Gastroesophageal sphincter (tissue), 4 donors: ENCODE measurements around the gene F3. TPM values are rescaled to one million over a fixed set of nuclear protein-coding genes. Genes with fewer than 3 reads are reported as not detected.

Experiments
- ATAC-seq: fragments of 150-250 bp; one replicate; pipeline ENCODE4 v1.9.1; 2016; ENCODE audit warnings: mild to moderate bottlenecking, moderate library complexity
- H3K27ac ChIP-seq, 4 donors: fragments of 200-600 bp; sonication (generic) in 3 of 4; 1 replicate in 3 of 4; 2 replicates in 1 of 4; pipeline ENCODE4 v1.5.1; 2016 to 2019
- H3K27me3 ChIP-seq: fragments of 200-600 bp; sonication (generic); one replicate; pipeline ENCODE4 v1.5.1; 2019
- H3K36me3 ChIP-seq, 2 donors: fragments of 200-600 bp; sonication (generic); one replicate each; pipeline ENCODE4 v1.5.1; 2019; ENCODE audit warnings: control low read depth in 1 of 2
- H3K4me1 ChIP-seq, 3 donors: fragments of 200-600 bp; sonication (generic); 1 replicate in 2 of 3; 2 replicates in 1 of 3; pipeline ENCODE4 v1.5.1; 2016 to 2019; ENCODE audit warnings: control low read depth in 2 of 3
- H3K4me3 ChIP-seq, 2 donors: fragments of 200-600 bp; sonication (generic); one replicate each; pipeline ENCODE4 v1.5.1; 2019; ENCODE audit warnings: mild to moderate bottlenecking in 1 of 2, moderate library complexity in 1 of 2
- H3K9me3 ChIP-seq, 3 donors: fragments of 200-600 bp; sonication (generic); one replicate each; pipeline ENCODE4 v1.5.1; 2017 to 2019; ENCODE audit warnings: control low read depth in 2 of 3
- EP300 ChIP-seq: sonication (generic); formaldehyde crosslinking; IDR thresholded peaks from one replicate; pipeline ENCODE4 v1.6.1; 2017; ENCODE audit warnings: antibody characterized with exemption, mild to moderate bottlenecking
- POLR2A ChIP-seq, 2 donors: fragments of 450-650 bp; IDR thresholded peaks; one replicate each; pipeline ENCODE4 v1.6.1; 2017; ENCODE audit warnings: antibody characterized with exemption in 2 of 2, mild to moderate bottlenecking in 2 of 2, moderate library complexity in 1 of 2
- POLR2AphosphoS5 ChIP-seq: sonication (generic); formaldehyde crosslinking; IDR thresholded peaks from one replicate; pipeline ENCODE4 v1.6.1; 2017; ENCODE audit warnings: antibody characterized with exemption
- whole genome bisulfite sequencing, 2 donors: methylation state at CpG; one replicate each; pipeline ENCODE4 v1.1.5; 2018; ENCODE audit warnings: low coverage in 1 of 2; 5-methylcytosine and 5-hydroxymethylcytosine counted together
- total RNA-seq, 4 donors: library from RNA; depleted of rRNA; stranded (reverse); fragments of >200 nt; gene quantifications; one replicate each; pipeline ENCODE4 v1.1.0, GENCODE V29; 2016
- TF ChIP-seq, protein P1 (sequence below), 4 experiments: fragments of 200-600 bp in 2 of 4; fragments of 450-650 bp in 2 of 4; sonication (generic) in 1 of 4; IDR thresholded peaks; one replicate each; pipeline ENCODE4 v1.5.1; 2017 to 2019; ENCODE audit warnings: antibody characterized with exemption in 4 of 4, mild to moderate bottlenecking in 2 of 4, moderate library complexity in 2 of 4

F3 gene
- total RNA-seq, 4 donors from 2014 or later = 15.4 to 110 (median 19.0) TPM

DNA sequence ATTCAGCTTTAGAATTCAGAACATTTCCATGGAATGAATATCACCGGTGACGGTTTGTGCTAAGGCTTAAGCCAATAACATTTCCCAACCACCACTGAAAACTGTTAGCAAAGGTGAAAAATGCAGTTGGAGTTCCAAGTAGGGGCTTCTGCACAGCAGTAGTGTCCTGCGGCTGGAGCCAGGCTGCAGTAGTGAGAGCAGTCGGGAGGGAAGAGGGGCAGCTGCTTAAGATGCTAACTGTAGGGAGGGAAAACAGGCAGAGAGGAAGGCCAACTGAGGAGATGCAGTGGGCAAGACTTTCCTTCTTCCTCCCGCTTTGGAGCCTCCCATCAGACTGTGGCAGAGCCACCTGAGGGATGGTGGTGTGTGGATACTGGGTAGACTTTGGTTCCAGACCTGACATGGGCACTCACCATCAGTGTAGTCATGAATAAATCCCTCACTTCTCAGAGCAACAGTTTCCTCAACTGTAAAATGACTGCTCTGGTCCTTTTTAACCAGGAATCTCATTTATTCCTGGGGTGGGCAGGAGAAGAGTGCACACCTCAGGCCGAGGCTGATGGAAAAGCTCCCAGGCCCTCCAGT lies 3.2 kb downstream of the F3 start:
- Histone ChIP-seq H3K4me3 (peak overlapping the region in 1 of 2 donors; percentile 74), H3K36me3 (peaks cover 0 to 24% of the 10 kb centered on the region in 2 donors), H3K27ac (peak overlapping the region in 2 of 4 donors; percentile 12 to 43), H3K4me1 (peaks cover 0 to 27% (median 9%) of the 10 kb centered on the region in 3 donors), H3K27me3 (peaks cover 17% of the 10 kb centered on the region), H3K9me3 (no peaks in the 10 kb centered on the region)
- TF ChIP-seq POLR2AphosphoS5 (no peak), EP300 (no peak), POLR2A (IDR thresholded peaks at IDR 0.05) (no peak)
- TF ChIP-seq, protein P1, sequence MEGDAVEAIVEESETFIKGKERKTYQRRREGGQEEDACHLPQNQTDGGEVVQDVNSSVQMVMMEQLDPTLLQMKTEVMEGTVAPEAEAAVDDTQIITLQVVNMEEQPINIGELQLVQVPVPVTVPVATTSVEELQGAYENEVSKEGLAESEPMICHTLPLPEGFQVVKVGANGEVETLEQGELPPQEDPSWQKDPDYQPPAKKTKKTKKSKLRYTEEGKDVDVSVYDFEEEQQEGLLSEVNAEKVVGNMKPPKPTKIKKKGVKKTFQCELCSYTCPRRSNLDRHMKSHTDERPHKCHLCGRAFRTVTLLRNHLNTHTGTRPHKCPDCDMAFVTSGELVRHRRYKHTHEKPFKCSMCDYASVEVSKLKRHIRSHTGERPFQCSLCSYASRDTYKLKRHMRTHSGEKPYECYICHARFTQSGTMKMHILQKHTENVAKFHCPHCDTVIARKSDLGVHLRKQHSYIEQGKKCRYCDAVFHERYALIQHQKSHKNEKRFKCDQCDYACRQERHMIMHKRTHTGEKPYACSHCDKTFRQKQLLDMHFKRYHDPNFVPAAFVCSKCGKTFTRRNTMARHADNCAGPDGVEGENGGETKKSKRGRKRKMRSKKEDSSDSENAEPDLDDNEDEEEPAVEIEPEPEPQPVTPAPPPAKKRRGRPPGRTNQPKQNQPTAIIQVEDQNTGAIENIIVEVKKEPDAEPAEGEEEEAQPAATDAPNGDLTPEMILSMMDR (IDR thresholded peaks at IDR 0.05) = no peak
- WGBS, 2 donors = 53 to 68% methylated on average over 3 to 6 of the region's 6 CpGs
- no peak for ATAC-seq

DNA sequence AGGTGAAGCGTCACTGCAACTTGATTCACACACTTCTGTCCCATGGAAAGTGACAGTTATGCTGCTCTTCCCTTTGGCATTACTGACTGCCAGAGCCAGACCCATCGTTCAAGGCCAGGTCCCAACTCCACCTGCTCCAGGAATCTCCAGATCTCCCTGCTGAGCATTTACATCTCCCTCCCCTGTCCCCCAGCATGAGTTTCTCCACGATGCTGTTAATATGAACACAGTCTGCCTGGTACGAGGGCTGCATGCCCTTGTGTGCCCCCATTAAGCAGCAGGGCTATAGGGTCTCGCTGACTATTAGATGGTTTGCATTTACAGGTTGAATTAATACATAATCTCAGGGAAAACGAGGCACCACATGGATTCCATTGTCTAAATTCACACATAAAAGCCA lies 4.3 kb downstream of the F3 start:
- no peak overlapping the region for H3K27ac ChIP-seq
- H3K4me1 ChIP-seq = peaks cover 0 to 16% (median 0%) of the 10 kb centered on the region in 3 donors
- WGBS, 2 donors = 66 to 93% methylated on average over 3 to 5 of the region's 6 CpGs
- peaks cover 14% of the 10 kb centered on the region for H3K27me3 ChIP-seq
- ATAC-seq = no peak
- peaks cover 0 to 34% of the 10 kb centered on the region in 2 donors for H3K36me3 ChIP-seq
- H3K4me3 ChIP-seq = peak overlapping the region in 1 of 2 donors; percentile 10
- H3K9me3 ChIP-seq = no peaks in the 10 kb centered on the region
- TF ChIP-seq EP300 (no peak), POLR2A (IDR thresholded peaks at IDR 0.05) (no peak)
- TF ChIP-seq, protein P1 (IDR thresholded peaks at IDR 0.05) = no peak

DNA sequence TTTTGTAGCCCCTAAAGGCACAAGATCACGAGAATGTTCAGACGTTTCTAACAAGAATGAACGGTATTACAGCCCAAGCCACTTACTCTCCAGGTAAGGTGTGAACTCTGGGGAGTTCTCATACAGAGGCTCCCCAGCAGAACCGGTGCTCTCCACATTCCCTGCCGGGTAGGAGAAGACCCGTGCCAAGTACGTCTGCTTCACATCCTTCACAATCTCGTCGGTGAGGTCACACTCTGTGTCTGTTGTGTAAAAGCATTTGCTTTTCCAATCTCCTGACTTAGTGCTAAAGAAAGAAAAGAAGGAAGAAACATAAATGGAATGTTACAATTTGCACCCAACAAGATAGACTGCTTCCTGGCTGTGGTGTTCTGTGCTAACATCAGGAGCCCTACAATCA lies 5.7 kb downstream of the F3 start:
- H3K36me3 ChIP-seq = peaks cover 0 to 46% of the 10 kb centered on the region in 2 donors
- H3K4me1 ChIP-seq = peaks cover 0 to 3% (median 0%) of the 10 kb centered on the region in 3 donors
- peaks cover 2% of the 10 kb centered on the region for H3K27me3 ChIP-seq
- no peak overlapping the region for H3K4me3 ChIP-seq
- H3K27ac ChIP-seq = no peak overlapping the region
- WGBS, 2 donors = 52 to 94% methylated on average over 6 to 8 of the region's 9 CpGs
- no peaks in the 10 kb centered on the region for H3K9me3 ChIP-seq
- no peak for ATAC-seq
- no peak for TF ChIP-seq EP300
- TF ChIP-seq POLR2A (IDR thresholded peaks at IDR 0.05) = no peak

DNA sequence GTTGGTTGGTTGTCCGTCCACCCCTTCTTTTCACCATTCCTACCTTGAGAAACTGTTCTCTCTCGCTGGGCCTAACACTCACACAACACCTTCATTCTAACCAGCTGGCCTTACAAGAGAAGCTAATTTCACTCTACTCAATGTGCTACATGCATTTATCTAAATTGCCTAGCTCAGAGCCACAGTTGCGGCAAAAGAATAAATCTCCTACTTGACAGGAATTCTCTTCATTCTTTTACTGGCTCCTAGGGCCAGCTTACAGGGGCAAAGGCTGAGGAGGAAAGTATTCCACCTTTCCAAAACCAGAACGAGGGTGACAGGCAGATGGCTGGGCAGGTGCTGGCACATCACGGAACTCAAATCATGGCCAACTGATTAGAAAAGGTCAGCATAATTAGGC lies 6.5 kb downstream of the F3 start:
- no peaks in the 10 kb centered on the region for H3K9me3 ChIP-seq
- peaks cover 0 to 54% of the 10 kb centered on the region in 2 donors for H3K36me3 ChIP-seq
- no peak overlapping the region for H3K4me3 ChIP-seq
- WGBS, 2 donors = 100% methylated on average over 1 to 3 of the region's 5 CpGs
- ATAC-seq = no peak
- H3K4me1 ChIP-seq = no peaks in the 10 kb centered on the region
- H3K27me3 ChIP-seq = no peaks in the 10 kb centered on the region
- H3K27ac ChIP-seq = no peak overlapping the region
- TF ChIP-seq, protein P1 (IDR thresholded peaks at IDR 0.05) = no peak
- no peak for TF ChIP-seq POLR2A (IDR thresholded peaks at IDR 0.05)
- TF ChIP-seq EP300 = no peak
- TF ChIP-seq POLR2AphosphoS5 = no peak

DNA sequence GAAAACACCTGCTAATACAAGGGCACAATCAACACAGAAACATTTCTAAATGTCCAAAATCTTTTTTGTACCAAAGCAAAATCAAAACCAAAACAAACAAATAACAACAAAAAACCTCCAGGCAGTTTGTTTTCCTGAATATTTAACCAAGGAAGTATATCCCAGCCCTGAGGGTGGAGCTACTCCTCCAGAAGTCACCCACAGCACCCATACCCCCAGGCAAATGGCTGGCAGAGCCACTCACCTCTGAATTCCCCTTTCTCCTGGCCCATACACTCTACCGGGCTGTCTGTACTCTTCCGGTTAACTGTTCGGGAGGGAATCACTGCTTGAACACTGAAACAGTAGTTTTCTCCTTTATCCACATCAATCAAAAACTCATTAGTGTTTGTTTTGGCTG lies 9.5 kb downstream of the F3 start:
- Histone ChIP-seq H3K4me3 (no peak overlapping the region), H3K27ac (no peak overlapping the region), H3K27me3 (no peaks in the 10 kb centered on the region), H3K4me1 (peaks cover 0 to 2% (median 0%) of the 10 kb centered on the region in 3 donors), H3K36me3 (peaks cover 0 to 59% of the 10 kb centered on the region in 2 donors), H3K9me3 (no peaks in the 10 kb centered on the region)
- ATAC-seq = no peak
- TF ChIP-seq, protein P1 (IDR thresholded peaks at IDR 0.05) = no peak
- TF ChIP-seq POLR2AphosphoS5 (no peak), EP300 (no peak), POLR2A (IDR thresholded peaks at IDR 0.05) (no peak)
- WGBS, 2 donors = 79 to 89% methylated on average over 3 of the region's 3 CpGs
